Mammary microvascular endothelial cell (primary cell): ENCODE measurements around the gene ACYP1. TPM values are rescaled to one million over a fixed set of nuclear protein-coding genes. Genes with fewer than 3 reads are reported as not detected.

Experiments
- total RNA-seq: library from RNA; depleted of rRNA; stranded (reverse); fragments of >200 nt; gene quantifications from 2 replicates; pipeline ENCODE4 v1.2.3, GENCODE V29; 2015

The ACYP1 gene
- 19.6 and 21.5 TPM in 2 replicates for total RNA-seq

GRCh38 chr14:75063491-75064204 is at the start of gene ACYP1:
Gene ACYP1 (minus strand): TSS chr14:75064024. CDS start chr14:75063553, 471 bp downstream.

DNA sequence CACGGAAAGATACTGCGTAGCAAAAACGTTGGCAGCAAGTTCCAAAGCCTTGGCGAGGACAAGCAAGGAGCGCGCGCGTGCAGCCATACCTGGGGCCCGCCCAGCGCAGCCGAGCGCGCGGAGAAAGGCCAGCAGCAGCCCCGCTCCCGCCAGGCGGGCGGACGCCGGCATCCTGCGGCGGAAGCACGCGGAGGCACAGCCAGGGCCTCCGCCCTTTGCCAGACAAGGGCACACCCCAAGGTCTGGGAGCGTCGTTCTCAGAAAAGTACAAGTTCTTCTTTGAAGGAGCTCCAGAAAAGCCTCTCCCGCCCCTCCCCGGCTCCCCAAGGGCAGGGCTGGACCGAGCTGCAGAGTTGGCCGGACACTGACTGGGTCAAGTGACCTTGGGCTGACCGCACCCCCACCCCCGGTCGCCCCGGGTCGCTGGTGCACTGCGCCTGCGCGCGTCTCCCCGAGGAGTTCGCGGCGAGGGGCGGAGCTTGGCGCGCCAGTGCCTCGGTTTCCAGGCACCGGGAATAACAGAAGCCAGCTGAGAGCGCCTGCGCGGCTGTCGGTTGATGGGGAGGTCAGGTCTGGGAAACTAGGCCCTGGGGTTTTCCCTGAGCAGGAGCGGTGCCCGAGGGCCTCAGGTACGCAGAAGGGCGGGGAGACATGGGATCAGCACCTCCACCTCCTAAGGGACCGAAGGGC is 5.4 kb upstream of the ACYP1 start, which contains the start of gene ZC2HC1C:
Gene ZC2HC1C, plus strand, starts transcription at position 521 of the 690 bp plus-strand sequence. CDS start 933 bp downstream, outside the sequence.

DNA sequence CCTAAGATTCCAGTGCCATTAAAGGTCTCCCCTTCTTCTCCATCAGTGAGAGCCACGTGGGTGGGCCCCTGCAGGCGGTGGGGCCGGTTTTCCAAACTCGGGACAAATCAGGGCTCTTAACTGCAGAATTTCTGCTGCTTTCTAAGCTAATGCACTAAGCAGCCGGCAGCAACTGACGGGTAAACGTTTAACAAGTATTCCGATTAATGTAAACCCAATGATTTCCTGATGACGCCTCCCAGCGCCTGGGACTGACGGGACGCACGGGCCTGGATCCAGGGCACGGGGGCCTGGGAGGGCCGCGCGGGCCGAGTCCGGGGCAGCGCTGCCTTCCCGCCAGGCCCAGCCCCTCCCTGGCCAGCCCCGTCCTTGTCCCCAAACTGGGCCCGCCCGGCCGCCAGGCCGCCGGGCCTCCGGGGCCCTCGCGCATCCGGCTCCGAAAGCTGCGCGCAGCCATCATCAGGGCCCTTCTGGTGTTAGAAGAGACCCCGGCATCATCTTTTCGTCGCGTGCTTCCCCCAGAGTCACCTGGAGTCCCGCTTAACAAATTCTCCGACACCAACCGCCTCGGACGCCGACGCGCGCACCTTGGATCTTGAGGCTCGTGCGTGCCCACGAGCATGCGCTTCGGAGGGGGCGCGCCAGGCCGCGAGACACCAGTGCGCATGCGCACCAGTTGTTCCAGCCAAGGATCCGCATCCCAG is 12.8 kb downstream of the ACYP1 start, which contains the start of gene MLH3:
Gene MLH3, minus strand, starts transcription at position 616 of the 704 bp plus-strand sequence. CDS start 1,812 bp downstream, outside the sequence.

Other genes with a start within 250 kb of the ACYP1 start
- not detected in 2 replicates for gene PROX2, start 187.9 kb downstream of the ACYP1 start, total RNA-seq
- gene DLST, start 182.1 kb downstream of the ACYP1 start, total RNA-seq = 63.0 and 71.6 TPM in 2 replicates
- gene RPS6KL1, start 140.8 kb downstream of the ACYP1 start, total RNA-seq = 11.1 and 14.0 TPM in 2 replicates
- 92.6 and 124 TPM in 2 replicates for gene PGF, start 108.4 kb downstream of the ACYP1 start, total RNA-seq
- gene EIF2B2, start 61.1 kb downstream of the ACYP1 start, total RNA-seq = 86.7 and 94.4 TPM in 2 replicates
- 11.6 and 12.6 TPM in 2 replicates for gene MLH3, start 12.6 kb downstream of the ACYP1 start, total RNA-seq
- 0.89 and 1.3 TPM in 2 replicates for gene ZC2HC1C, start 5.6 kb upstream of the ACYP1 start, total RNA-seq
- 16.7 and 20.7 TPM in 2 replicates for gene NEK9, start 63.0 kb upstream of the ACYP1 start, total RNA-seq
- 265 and 276 TPM in 2 replicates for gene TMED10, start 112.6 kb upstream of the ACYP1 start, total RNA-seq
- gene FOS, start 214.8 kb upstream of the ACYP1 start, total RNA-seq = 95.7 and 100 TPM in 2 replicates